NCI-H1417 treated with DMSO at 0.1 percent for 48 hours (cell line): ENCODE measurements around the gene STK24.
A peak's percentile ranks its signal among the peaks of the same experiment; 100 is the strongest.
"Not testable (repeated sequence)": the region's sequence is repeated elsewhere in the genome, so short reads cannot be mapped to it uniquely, and the experiment has no call there.

ENCODE experiments used
- DNase-seq: peaks from one replicate; lab custom pipeline; 2025; lab: John Stamatoyannopoulos, UW

STK24 gene

DNA sequence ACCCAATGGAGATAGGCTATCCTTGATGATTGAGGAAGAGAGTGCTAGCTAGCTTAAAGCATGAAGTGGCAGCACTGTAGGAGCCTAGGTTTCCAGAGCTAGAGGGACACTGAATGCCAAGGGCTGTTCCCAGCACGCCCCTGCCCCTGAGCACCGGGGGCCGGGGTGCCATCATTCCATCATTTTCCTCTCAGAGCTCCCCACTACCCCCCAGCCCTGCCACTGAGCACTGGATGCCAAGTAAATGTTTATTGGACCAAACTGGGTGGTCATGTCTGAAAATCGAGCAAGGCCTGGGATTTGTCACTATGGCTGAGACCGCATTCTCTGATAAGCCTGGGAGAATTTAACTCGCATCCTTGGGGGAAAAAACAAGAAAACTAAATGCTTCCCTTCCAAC is 142.8 kb downstream of the STK24 start:
- no peak for DNase-seq

DNA sequence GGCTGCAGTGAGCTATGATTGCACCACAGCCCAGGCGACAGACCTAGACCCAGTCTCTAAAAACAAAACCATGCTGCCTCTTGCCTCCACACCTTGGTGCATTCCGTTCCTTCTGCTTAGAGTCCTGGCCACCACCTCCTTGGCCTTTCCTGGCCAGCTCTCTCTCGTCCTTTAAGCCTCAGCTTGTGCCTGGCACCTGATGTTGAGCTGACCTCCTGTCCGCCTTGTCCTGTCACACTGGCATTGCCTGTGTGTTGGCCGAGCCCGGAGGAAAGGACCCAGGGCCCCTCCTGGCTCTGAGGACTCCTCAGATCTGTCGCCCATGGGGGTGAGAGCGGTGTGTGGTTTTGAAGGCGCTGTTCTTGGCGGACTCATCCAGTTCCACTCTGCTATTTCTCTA is 143.3 kb downstream of the STK24 start:
- DNase-seq = no peak

DNA sequence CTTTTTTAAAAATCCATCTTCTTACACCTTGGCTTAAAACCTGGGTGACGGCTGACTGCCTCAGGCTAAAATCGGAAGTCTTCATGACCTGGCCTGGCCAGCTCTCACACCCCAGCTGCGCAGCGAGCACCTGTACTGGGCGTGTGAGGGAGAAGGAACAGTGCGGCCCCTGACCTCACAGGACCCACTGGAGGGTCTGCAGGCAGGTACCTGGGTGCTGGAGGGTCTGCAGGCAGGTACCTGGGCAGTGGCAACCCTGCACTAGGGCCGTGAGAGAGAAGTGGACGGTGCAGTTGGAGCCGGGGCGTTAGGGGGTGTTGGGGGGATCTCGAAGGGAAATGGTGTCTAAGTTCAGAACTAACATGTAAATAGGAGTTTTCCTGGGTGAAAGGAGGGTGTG is 144.3 kb downstream of the STK24 start:
- DNase-seq = no peak

DNA sequence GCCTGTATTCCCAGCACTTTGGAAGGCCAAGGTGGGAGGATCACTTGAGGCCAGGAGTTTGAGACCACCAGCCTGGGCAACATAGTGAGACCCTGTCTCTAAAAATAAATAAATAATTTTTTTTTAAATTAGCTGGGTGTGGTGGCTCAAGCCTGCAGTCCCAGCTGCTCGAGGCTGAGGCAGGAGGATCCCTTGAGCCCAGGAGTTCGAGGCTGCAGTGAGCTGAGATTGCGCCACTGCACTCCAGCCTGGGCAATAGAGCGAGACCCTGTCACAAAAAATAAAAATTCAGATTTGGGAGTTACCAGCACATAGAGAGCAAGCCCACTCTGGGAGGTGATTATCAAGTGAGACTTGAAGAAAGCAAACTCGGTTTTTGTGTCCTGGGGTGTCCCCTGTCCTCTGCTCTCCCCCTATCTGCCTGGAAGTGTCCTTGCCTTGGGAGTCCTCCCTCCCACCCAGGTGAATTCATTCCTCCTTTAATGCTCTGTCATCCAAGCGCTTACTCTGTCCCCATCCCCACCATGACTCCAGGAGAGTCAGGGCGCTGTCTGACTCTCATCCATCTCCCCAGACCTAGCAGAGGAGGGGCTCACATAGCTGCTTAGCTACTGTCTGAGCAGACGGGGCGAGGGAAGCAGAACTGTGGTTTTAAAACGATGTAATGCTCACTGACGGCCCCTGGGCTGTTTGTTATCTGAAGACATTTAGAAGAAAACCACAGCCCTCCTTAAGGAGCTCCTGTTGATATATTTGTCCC is 146.8 kb downstream of the STK24 start:
- DNase-seq = no peak

DNA sequence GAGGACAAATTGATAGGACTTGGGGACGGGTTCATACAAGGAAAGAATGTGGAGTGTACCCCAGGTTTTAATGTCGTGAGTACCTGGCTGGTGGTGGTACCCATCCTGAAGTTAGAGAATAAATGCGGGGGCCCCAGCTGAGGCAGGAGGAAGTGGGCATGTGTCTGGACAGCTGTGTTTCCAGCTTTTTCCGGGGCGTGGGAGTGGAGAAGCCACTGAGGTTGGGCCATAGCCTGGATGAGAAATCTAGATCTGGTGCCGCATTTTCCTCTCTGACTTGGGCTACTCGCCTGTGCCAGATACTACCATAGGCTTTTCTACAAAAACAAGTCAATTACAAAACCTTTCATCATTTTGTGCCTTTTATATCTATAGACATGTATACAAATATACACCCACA is 147.4 kb downstream of the STK24 start:
- DNase-seq = no peak

DNA sequence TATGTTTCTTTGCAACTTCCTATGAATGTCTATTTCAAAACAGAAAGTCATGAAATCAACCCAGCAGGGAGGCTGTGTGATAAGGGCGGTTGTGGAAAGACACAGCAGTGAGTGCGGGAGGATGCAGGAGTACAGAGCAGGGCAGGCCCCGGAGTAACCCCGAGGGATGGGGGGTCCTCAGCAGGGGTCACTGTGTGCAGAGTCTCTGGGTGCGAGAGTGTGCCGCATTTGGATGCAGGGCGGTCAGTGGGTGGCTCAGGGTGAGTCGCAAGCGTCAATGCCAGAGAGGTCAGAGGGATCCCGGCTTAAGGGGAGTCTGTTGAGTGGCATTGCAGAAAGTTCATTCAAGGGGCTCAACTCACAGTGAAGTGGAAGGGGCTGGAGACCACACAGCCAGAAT is 147.8 kb downstream of the STK24 start:
- DNase-seq = no peak

DNA sequence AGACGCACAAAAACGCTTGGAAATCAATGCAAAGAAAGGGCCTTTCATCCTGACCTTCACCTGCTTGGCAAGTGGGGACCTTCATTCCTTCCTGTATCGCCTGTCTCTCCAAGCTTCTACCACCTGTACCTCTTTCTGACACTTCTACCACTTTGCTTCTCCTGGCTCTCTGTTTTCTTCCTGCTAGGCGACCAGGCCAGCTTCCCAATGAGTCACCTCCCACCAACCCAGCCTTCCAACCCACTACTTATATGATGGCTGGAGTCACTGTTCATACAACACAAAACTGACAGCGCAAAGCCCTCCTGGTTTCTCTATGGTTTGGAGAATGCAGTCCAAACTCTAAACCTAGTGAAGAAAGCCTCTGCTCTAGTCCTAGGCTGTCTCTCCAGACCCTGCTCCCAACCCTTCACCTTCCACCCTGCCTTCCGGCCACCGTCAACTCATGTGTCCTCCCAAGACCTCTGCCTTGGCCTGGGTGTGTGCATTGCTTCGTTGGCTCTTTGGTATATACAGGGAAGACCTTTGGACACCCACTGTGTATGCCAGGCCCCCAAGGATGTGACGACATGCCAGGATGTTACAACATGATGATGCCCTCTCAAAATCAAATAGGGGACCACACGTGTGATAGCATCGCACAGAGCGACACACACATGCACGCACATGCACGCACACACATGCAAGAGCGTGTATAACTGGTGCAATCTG is 148.5 kb downstream of the STK24 start:
- DNase-seq = no peak

DNA sequence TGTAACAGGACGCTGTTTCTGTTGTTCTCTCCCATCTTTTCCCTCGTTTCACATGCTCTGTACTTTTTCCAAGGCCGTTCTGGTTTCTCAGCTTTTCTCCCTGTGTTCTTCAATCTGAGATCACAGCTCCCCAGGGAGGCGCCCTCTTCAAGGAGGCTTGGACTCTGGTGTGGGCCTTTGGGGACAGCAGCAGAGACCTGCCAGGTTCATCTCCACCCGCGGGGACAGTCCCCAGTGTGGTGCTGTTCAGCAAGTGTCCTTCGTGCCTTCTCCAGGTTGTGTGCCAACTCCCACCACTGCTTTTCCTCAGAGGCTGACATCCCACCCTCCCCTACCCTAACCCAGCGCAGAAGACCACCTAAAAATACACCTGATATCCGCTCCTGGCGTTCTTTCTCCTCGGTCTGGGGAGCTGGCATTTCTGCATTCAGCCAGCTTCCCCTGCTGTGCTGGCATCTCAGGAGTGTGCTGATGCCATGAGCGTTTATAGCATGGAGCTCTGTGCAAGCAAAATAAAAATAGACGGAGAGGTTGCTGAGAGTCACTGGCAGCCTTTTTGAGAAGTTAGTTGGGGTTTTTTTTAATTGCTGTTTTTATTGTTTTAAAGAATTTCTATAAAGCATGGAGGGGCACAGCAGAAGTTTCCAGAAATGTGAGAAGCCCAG is 149.4 kb downstream of the STK24 start:
- DNase-seq = no peak

DNA sequence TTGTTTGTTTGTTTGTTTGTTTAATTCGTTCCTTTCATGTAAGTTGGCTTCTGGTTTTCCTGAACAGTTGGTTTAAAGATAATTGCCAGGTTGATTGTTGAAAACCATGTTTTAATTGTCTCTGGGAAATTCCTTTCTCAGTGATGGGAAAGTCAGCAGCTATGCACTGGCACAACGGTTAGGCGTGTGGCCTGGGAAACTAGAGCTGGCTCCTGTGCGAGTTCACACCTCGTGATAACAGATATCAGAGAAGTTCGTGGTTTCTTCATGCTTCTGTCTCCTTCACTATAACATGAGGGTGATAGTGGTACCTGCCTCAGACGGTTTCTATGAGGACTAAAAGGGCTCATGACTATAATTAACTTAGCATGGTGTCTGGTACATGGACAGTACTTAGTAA is 153.5 kb downstream of the STK24 start:
- no peak for DNase-seq

DNA sequence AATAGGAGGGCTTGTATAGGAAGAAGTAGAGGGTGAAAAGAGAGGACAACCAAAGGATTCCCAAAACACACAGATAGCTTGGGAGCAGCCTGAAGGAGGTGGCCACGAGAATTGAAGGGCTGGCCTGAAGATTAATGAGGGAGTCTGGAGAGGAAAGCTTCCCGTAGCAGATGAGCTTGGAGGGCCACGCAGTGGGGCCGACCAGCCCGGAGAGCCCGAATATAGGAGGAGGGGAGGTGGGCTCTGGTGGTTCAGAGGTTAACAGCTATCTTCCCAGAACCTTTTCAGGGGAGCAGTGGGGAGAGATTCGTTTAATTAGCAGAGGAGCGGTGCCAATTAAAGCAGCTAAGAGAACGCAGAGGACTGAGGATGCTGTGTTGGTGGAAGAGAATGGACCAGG is 154.9 kb downstream of the STK24 start:
- no peak for DNase-seq

DNA sequence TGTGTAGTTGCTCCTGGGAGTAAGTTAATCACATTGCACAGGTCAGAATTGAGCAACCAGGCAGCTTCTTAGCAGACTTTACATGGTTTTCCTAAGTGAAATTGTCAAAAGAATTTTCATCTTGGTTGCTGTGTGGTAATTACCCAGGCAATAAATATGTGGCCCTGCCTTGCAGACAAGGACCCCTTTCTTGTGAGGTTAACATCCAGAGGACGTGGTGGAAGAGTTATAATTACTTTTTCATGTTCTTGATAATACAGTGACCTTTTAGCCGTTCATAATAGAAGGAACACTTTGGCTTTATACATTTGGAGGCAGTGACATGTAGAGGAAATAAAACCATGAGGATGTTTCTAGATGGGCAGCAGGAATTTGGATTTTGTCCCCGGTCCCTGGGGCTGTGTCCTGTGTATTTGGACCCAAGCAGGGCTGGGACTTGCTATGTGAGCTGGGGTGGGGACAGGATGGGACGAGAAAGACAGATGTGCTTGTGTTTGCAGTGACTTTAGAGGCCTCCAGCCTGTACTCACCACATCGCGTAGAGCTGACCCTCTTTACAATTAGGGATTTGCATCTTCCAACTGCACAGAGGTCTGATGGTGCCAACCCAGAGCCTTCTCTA is 156.2 kb downstream of the STK24 start:
- DNase-seq = no peak

DNA sequence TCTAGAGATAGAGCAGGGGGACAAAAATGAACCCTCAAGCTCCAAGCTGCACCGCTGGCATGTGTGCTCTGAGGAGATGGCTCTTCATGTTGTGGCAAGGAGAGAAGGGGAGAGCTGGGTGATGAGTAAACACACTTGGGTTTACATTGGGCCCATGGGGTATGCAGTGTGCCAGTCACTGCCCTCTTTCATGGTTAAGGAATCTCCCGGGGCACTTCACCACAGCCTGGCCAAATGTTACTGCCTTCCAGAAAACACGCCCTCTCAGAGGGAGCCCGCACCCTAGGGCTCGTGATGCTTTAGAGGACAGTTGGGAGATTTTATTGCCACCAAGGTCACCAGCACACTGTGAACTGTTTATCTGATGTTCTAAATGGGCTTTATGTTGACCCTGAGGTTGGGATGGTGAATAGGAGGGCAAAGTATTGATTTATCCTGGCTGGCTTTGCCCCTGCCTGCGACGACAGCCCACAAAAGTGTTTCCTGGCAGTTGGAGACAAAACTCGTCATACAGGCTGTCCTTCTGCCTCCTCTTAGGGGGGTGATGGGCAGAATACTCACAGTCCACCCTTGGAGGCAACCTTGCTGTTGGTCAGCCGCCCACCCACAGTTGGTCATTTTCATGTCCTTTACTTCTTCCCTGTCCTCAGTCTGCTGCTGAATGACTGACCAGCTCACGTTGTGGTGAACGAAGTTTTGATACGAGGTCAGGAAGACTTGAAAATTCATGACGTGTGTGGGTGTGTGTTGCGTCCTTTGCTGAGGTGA is 156.9 kb downstream of the STK24 start:
- DNase-seq = no peak

DNA sequence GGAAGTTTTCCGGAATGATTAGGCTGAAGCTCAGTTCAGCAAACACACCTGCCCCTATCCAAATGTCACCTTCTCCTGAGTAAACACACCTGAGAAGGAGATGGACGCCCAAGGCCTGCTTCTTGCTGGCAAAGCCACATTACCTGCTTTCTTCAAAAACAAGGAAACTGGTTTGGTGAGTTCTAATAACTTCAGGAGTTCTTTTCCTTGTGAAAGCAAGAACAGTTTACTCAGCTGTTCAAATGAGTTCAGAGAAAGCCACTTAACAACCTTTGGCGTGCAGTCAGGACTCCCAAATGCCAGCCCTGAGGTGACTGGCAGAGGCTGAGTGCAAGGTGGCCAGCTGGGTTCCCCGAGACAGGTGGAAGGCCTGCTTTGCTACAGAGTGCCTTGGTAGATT is 160.5 kb downstream of the STK24 start:
- DNase-seq = peak; percentile 69

DNA sequence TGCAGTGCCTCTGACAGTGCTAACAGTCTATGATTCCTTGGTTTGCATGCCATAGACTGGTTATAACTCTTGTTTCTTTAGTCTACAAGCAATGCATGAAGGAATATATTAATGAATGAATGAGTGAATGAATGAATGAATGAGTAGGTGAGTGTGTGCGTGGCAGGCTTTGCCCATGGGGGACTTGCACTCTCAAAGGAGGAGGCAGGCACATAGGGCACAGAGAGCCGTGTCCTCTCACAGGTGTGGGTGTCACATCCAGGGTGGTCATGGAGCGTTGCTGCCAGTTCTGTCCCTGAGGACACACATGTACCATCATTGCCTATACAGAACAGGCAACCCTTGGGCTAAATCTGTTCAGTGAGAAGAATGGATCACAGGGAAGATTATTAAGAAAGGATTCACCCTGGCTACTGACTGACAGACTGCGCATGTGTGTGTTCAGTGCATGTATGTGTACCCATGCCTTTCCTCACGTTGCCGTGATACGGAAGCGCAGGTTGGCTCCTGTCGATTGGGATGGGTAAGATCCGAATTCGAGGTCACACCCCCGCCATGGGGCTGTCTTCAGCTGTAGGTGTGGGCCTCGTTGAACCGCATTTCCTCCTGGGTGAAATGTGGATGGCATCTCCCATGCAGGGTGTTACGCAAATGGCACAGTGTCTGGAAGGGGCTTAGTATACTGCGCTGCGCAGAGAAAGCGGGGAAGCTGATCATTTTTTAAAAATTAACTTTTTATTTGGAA is 161.4 kb downstream of the STK24 start:
- DNase-seq = no peak

DNA sequence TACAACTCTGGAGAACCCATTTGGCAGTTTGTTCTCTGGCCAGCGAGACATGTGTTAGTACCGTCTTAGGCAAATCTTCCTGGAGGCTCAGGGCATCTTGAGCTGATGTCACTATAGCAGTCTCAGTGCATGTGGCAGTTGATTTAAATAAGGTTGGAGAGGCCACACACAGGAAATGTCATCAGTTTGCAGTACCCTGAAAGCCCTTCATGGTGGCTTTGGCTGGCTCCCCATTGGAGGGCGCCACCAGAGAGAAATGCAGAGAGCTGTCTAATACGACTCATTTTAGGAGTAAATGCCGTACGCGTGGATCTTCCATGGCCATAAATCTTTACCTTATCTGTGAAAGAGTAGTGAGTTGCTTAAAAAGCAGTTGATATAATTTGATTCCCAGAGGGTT is 163.1 kb downstream of the STK24 start:
- DNase-seq = no peak

DNA sequence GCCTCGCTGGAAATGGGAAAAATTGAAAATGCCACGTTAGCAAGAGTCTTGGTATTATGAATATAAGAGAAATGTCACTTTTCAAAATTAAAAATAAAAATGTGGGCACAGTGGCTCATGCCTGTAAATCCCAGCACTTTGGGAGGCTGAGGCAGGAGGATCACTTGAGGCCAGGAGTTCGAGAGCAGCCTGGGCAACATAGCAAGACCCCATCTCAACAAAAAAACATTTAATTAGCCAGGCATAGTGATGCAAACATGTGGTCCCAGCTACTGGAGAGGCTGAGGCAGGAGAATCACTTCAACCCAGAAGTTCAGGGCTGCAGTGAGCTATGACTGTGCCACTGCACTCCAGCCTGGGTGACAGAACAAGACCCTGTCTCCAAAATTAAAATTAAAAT is 163.6 kb downstream of the STK24 start:
- DNase-seq = not testable (repeated sequence)

DNA sequence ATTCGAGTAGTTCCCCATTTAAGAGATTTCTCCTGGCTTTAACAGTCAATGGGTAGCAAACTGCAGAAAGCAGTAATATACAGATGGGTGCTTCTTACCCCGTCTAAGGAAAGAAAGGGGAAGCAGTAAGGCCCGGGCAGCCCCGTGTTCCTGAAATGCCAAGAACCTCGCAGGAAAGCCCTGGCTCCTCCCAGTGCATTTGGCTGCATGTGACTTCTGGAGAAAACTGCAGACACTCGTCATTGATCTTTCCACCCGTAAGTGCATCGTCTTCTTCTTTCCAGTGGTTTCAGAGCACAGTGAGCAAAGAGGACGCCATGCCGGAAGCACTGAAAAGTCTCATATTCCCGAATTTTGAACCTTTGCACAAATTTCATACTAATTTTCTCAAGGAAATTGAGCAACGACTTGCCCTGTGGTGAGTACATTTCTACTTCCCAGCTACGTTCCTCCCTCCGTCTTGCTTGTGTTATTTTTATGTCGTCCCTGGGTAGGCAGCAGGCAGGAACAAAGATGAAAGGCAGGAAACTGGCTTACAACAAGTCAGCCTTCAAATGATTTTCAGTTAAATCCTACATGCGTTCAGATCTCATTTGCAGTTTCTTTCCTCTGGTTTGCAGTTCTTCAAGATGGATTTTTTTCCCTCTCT is 165.2 kb downstream of the STK24 start:
- DNase-seq = no peak

DNA sequence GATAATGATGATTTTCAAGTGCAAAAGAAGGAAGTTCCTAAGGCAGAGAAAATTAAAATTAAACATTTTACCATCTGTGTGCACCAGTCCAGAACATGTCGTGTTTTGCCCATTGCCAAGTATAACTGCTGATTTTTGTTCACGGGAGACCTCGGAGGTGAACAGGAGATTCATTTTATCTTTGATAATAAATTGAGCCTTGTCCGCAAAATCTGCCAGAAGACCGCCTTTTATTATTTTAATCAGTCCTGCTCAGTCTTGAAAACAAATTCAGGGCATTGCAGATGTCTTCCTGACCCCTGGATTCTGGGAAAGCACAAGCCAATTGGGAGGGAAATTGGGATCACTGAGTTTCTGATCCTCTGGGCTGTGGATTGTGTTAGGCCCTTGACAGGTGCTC is 165.9 kb downstream of the STK24 start:
- DNase-seq = no peak

DNA sequence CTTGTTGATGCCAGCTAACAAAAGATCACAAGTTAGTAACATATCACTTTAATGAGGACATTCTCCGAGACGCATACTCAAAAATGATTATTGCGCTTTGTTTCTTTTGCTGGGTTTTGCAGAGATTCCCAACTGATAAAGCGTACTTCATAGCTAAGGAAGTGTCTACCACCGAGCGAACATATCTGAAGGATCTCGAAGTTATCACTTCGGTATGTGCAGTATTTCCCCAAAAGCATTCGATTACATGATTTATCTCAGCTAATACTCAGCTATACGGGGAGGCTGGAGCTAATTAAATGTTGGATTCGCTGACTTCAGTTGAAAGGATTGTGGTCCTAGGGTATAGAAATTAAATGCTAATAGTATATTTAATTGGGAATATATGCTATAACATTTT is 166.3 kb downstream of the STK24 start:
- no peak for DNase-seq

DNA sequence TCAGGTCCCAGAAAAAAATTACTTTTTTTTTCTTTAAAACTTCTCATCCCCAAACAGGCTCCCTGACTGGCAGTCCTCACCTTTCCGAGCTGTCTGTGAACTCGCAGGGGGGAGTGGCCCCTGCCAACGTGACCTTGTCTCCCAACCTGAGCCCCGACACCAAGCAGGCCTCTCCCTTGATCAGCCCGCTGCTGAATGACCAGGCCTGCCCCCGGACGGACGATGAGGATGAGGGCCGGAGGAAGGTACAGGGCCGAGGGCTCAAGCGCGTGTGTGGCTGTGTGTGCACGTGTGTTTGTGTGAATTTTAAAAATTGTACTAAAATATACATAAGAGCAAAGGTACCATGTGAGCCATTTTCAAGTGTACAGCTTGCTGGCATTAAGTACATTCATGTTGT is 167.6 kb downstream of the STK24 start:
- no peak for DNase-seq

DNA sequence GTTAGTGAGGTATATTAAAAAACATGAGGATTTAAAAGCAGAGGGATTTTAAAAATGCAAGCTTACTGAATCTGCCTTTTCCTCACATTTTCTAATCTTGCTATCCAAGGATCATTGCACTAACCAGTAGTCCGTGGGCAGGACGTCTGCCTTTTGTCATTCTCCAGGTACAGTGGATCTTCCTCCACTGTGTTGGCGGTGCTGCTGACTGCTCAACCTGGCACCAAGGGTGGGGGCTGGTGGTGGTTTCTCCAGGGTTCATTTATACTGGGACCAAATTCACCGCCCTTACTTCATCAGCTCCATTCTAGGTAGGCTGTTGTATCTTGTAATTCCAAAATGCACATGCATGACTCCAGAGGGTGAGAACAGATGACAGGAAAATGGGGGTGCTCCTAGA is 169.3 kb downstream of the STK24 start:
- DNase-seq = no peak
